ENCODE results near the gene GRIA4.

The GRIA4 gene

DNA sequence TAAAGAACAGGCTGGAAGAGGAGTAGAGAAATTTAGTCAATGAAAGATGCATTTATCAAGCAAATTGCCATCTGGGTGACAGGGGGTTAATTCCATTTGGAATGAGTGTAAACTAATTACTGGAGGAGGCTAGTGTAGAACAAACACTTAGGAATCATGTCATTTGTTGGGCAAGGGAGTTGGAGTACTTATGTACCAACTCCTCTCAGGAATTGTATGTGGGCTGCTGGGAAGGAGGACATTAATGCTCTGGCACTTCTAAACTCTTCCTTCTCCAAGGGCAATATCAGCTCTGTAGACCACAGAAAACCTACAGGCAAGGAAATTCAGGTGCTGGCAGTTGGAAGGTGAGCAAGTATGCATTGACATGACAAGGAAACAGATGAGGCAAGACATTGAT, 271.2 kb downstream of the GRIA4 start:
- Histone ChIP-seq H3K4me1 (ENCODE audit: control insufficient read depth, insufficient read depth, low read length) (no peaks in the 10 kb centered on the region), H3K36me3 (ENCODE audit: control insufficient read depth in 2 of 2, insufficient read depth in 1 of 2, low read length in 2 of 2) (no peaks in the 10 kb centered on the region), H3K4me3 (ENCODE audit: low read depth, low read length) (no peak overlapping the region), H3K27ac (ENCODE audit: extremely low read depth, low read depth, low read length) (no peak overlapping the region), H3K9me3 (ENCODE audit: control insufficient read depth, insufficient read depth, low read depth, low read length) (no peaks in the 10 kb centered on the region)
- CTCF ChIA-PET: no interaction called here
- TF ChIP-seq, protein P1, sequence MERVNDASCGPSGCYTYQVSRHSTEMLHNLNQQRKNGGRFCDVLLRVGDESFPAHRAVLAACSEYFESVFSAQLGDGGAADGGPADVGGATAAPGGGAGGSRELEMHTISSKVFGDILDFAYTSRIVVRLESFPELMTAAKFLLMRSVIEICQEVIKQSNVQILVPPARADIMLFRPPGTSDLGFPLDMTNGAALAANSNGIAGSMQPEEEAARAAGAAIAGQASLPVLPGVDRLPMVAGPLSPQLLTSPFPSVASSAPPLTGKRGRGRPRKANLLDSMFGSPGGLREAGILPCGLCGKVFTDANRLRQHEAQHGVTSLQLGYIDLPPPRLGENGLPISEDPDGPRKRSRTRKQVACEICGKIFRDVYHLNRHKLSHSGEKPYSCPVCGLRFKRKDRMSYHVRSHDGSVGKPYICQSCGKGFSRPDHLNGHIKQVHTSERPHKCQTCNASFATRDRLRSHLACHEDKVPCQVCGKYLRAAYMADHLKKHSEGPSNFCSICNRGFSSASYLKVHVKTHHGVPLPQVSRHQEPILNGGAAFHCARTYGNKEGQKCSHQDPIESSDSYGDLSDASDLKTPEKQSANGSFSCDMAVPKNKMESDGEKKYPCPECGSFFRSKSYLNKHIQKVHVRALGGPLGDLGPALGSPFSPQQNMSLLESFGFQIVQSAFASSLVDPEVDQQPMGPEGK (tag by site-specific recombination; IDR thresholded peaks at IDR 0.05): no peak
- TF ChIP-seq, protein P2, sequence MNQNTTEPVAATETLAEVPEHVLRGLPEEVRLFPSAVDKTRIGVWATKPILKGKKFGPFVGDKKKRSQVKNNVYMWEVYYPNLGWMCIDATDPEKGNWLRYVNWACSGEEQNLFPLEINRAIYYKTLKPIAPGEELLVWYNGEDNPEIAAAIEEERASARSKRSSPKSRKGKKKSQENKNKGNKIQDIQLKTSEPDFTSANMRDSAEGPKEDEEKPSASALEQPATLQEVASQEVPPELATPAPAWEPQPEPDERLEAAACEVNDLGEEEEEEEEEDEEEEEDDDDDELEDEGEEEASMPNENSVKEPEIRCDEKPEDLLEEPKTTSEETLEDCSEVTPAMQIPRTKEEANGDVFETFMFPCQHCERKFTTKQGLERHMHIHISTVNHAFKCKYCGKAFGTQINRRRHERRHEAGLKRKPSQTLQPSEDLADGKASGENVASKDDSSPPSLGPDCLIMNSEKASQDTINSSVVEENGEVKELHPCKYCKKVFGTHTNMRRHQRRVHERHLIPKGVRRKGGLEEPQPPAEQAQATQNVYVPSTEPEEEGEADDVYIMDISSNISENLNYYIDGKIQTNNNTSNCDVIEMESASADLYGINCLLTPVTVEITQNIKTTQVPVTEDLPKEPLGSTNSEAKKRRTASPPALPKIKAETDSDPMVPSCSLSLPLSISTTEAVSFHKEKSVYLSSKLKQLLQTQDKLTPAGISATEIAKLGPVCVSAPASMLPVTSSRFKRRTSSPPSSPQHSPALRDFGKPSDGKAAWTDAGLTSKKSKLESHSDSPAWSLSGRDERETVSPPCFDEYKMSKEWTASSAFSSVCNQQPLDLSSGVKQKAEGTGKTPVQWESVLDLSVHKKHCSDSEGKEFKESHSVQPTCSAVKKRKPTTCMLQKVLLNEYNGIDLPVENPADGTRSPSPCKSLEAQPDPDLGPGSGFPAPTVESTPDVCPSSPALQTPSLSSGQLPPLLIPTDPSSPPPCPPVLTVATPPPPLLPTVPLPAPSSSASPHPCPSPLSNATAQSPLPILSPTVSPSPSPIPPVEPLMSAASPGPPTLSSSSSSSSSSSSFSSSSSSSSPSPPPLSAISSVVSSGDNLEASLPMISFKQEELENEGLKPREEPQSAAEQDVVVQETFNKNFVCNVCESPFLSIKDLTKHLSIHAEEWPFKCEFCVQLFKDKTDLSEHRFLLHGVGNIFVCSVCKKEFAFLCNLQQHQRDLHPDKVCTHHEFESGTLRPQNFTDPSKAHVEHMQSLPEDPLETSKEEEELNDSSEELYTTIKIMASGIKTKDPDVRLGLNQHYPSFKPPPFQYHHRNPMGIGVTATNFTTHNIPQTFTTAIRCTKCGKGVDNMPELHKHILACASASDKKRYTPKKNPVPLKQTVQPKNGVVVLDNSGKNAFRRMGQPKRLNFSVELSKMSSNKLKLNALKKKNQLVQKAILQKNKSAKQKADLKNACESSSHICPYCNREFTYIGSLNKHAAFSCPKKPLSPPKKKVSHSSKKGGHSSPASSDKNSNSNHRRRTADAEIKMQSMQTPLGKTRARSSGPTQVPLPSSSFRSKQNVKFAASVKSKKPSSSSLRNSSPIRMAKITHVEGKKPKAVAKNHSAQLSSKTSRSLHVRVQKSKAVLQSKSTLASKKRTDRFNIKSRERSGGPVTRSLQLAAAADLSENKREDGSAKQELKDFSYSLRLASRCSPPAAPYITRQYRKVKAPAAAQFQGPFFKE (tag by site-specific recombination; IDR thresholded peaks at IDR 0.05; ENCODE audit: borderline replicate concordance): no peak
- no peak for TF ChIP-seq ZNF629 (tag by site-specific recombination; IDR thresholded peaks at IDR 0.05)
- TF ChIP-seq ZNF558 (tag by site-specific recombination; IDR thresholded peaks at IDR 0.05): no peak
- TF ChIP-seq ZNF677 (tag by site-specific recombination; IDR thresholded peaks at IDR 0.05): no peak
- TF ChIP-seq, protein P3, sequence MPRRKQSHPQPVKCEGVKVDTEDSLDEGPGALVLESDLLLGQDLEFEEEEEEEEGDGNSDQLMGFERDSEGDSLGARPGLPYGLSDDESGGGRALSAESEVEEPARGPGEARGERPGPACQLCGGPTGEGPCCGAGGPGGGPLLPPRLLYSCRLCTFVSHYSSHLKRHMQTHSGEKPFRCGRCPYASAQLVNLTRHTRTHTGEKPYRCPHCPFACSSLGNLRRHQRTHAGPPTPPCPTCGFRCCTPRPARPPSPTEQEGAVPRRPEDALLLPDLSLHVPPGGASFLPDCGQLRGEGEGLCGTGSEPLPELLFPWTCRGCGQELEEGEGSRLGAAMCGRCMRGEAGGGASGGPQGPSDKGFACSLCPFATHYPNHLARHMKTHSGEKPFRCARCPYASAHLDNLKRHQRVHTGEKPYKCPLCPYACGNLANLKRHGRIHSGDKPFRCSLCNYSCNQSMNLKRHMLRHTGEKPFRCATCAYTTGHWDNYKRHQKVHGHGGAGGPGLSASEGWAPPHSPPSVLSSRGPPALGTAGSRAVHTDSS (tag by site-specific recombination; IDR thresholded peaks at IDR 0.05): no peak
- POLR2A ChIA-PET: no interaction called here

DNA sequence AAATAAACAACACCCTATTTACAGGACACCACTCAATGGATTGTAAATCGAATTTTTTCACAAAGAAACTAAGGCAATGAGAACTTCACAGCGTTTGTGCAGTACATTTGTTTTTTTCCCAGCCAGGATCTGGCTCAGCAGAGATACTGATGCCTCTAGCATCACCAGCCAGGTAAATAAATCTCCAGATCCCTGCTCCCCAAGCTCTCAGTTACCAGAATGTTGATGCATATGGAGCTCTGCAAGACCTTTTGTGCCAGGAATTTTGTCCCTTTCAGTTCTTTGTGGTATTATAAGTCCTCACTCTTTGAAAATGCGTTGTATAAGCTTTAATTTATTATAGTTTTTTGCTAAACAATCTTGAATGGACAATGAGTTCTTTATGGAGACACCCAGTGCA, 274.6 kb downstream of the GRIA4 start:
- Histone ChIP-seq H3K27ac (ENCODE audit: extremely low read depth, low read depth, low read length) (no peak overlapping the region), H3K4me1 (ENCODE audit: control insufficient read depth, insufficient read depth, low read length) (no peaks in the 10 kb centered on the region), H3K4me3 (ENCODE audit: low read depth, low read length) (no peak overlapping the region), H3K9me3 (ENCODE audit: control insufficient read depth, insufficient read depth, low read depth, low read length) (no peaks in the 10 kb centered on the region), H3K36me3 (ENCODE audit: control insufficient read depth in 2 of 2, insufficient read depth in 1 of 2, low read length in 2 of 2) (no peaks in the 10 kb centered on the region)
- POLR2A ChIA-PET: no interaction called here
- CTCF ChIA-PET: no interaction called here
- TF ChIP-seq ZNF660 (tag by site-specific recombination; IDR thresholded peaks at IDR 0.05): no peak
- no peak for TF ChIP-seq ZNF394 (tag by site-specific recombination; IDR thresholded peaks at IDR 0.05; ENCODE audit: borderline replicate concordance)
- TF ChIP-seq ZNF529 (tag by site-specific recombination; IDR thresholded peaks at IDR 0.05; ENCODE audit: insufficient replicate concordance): no peak
- no peak for TF ChIP-seq KLF16 (tag by site-specific recombination; IDR thresholded peaks at IDR 0.05)
- no peak for TF ChIP-seq ZNF266 (tag by site-specific recombination; IDR thresholded peaks at IDR 0.05; ENCODE audit: low read depth)
- TF ChIP-seq ZNF473 (tag by site-specific recombination; IDR thresholded peaks at IDR 0.05): no peak
- no peak for TF ChIP-seq KLF9 (tag by site-specific recombination; IDR thresholded peaks at IDR 0.05; ENCODE audit: low read depth)
- no peak for TF ChIP-seq ZNF112 (tag by site-specific recombination; IDR thresholded peaks at IDR 0.05)
- TF ChIP-seq, protein P4, sequence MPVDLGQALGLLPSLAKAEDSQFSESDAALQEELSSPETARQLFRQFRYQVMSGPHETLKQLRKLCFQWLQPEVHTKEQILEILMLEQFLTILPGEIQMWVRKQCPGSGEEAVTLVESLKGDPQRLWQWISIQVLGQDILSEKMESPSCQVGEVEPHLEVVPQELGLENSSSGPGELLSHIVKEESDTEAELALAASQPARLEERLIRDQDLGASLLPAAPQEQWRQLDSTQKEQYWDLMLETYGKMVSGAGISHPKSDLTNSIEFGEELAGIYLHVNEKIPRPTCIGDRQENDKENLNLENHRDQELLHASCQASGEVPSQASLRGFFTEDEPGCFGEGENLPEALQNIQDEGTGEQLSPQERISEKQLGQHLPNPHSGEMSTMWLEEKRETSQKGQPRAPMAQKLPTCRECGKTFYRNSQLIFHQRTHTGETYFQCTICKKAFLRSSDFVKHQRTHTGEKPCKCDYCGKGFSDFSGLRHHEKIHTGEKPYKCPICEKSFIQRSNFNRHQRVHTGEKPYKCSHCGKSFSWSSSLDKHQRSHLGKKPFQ (tag by site-specific recombination; IDR thresholded peaks at IDR 0.05): no peak
- TF ChIP-seq ZXDB (tag by site-specific recombination; IDR thresholded peaks at IDR 0.05): no peak
- TF ChIP-seq, protein P5, sequence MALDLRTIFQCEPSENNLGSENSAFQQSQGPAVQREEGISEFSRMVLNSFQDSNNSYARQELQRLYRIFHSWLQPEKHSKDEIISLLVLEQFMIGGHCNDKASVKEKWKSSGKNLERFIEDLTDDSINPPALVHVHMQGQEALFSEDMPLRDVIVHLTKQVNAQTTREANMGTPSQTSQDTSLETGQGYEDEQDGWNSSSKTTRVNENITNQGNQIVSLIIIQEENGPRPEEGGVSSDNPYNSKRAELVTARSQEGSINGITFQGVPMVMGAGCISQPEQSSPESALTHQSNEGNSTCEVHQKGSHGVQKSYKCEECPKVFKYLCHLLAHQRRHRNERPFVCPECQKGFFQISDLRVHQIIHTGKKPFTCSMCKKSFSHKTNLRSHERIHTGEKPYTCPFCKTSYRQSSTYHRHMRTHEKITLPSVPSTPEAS (tag by site-specific recombination; IDR thresholded peaks at IDR 0.05): no peak
- no peak for TF ChIP-seq ZNF202 (tag by site-specific recombination; IDR thresholded peaks at IDR 0.05; ENCODE audit: borderline replicate concordance)
- no peak for TF ChIP-seq BCL11B (tag by site-specific recombination; IDR thresholded peaks at IDR 0.05; ENCODE audit: low read depth)
- TF ChIP-seq, protein P6, sequence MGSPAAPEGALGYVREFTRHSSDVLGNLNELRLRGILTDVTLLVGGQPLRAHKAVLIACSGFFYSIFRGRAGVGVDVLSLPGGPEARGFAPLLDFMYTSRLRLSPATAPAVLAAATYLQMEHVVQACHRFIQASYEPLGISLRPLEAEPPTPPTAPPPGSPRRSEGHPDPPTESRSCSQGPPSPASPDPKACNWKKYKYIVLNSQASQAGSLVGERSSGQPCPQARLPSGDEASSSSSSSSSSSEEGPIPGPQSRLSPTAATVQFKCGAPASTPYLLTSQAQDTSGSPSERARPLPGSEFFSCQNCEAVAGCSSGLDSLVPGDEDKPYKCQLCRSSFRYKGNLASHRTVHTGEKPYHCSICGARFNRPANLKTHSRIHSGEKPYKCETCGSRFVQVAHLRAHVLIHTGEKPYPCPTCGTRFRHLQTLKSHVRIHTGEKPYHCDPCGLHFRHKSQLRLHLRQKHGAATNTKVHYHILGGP (tag by site-specific recombination; IDR thresholded peaks at IDR 0.05): no peak
- no peak for TF ChIP-seq ZNF530 (tag by site-specific recombination; IDR thresholded peaks at IDR 0.05; ENCODE audit: low read depth)

Data from HEK293 (cell line).